IMR-90 (cell line): Measurements from ENCODE around the gene ALDOA.

Experiments
- MAFK ChIP-seq: IDR thresholded peaks from 2 replicates; pipeline ENCODE4 v1.6.1; 2012; ENCODE audit warnings: low read depth, low read length, improper control_type of control experiment
- NFE2L2 ChIP-seq: fragments of 150-350 bp; IDR thresholded peaks from 2 replicates; pipeline ENCODE4 v1.6.1; 2016; ENCODE audit warnings: low read depth, mild to moderate bottlenecking, low read length
- POLR2A ChIP-seq: IDR thresholded peaks from 2 replicates; pipeline ENCODE4 v1.6.1; 2012; ENCODE audit warnings: mild to moderate bottlenecking, low read depth, low read length

DNA sequence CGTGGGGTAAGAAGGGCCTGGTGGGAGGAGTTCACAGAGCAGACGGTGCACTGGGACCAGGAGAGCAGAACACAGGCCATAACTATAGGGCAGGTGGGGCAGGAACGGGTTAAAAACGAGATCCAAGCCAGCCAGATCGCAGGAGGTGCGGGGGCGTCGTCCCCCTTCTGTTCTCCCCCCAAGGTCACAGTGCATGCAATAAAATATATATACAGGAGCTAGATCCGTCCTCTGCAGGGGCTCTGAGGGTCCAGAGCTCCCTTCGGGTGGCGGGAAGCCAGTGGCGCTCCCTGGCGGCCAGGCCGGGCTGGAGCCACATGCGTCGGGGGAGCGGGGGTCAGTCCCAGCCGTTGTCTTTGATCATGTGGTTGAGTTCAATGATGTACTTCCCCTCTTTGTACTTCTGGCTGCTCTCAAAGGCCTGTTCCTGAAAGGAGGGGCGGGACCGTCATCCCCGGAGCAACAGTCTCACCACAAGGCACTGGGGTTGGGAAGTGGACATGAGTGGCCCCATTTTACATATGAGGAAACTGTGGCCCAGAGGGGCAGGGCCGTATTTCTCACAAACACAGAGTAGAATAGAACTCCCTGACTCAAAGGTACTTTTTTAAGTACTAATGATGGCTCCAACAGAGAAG is 26.9 kb downstream of the ALDOA start:
- TF ChIP-seq POLR2A (no peak), MAFK (no peak), NFE2L2 (no peak)
